ENCODE data around the gene NFE2L2. TPM values are rescaled to one million over a fixed set of nuclear protein-coding genes. Genes with fewer than 3 reads are reported as not detected.

NFE2L2 gene
- total RNA-seq, 4 donors from 2014 or later = 41.6 to 105 (median 65.2) TPM

DNA sequence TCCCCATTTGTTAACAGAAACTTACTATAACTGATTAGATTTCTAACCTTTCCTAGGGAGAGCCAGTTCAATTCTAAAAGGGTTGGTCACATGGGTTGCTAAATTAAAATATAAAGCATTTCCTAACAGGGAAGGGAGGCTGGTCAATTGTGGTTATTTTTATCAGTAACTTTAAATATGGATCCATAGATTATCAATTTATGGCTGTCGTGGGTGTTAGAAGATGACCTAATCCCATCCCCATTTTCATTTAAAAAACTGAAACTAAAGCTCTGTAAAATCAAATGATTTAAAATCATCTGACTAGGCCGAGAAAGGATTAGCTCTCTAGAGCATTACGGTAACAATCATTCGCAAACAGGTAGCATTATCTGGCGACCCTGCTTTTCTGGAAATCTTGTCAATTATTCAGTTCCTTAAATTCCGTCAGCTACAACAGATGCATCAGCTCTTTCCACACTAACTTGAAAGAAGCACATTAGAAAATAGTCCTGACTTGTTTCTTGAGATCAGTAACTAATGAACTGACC is 52.9 kb downstream of the NFE2L2 start:
- peaks cover 26 to 43% (median 36%) of the 10 kb centered on the region in 4 donors for H3K4me1 ChIP-seq
- peak overlapping the region; percentile 97 to 99 (median 98) for H3K27ac ChIP-seq
- intact Hi-C loops (cut with DNase I; ENCODE audit: low total_unique reads) (loop anchor here (2.0 kb wide), 1 partner anchor 53 kb away; the partner anchor contains the start of gene NFE2L2), in situ Hi-C loops (cut with MboI; ENCODE audit: low pct_ligation_motif_present in 1 of 4, low pct_unique_long_range_greater_than_20kb in 1 of 4, low sequenced_read_pairs in 3 of 4) (no loop called here)
- peak overlapping the region; percentile 21 to 87 (median 54) for H3K4me3 ChIP-seq
- H3K27me3 ChIP-seq = no peaks in the 10 kb centered on the region
- no peaks in the 10 kb centered on the region for H3K9me3 ChIP-seq
- peaks cover 0 to 15% (median 3%) of the 10 kb centered on the region in 4 donors for H3K36me3 ChIP-seq
- no peak for DNase-seq
- no peak for TF ChIP-seq POLR2A (IDR thresholded peaks at IDR 0.05)
- TF ChIP-seq, protein P1, sequence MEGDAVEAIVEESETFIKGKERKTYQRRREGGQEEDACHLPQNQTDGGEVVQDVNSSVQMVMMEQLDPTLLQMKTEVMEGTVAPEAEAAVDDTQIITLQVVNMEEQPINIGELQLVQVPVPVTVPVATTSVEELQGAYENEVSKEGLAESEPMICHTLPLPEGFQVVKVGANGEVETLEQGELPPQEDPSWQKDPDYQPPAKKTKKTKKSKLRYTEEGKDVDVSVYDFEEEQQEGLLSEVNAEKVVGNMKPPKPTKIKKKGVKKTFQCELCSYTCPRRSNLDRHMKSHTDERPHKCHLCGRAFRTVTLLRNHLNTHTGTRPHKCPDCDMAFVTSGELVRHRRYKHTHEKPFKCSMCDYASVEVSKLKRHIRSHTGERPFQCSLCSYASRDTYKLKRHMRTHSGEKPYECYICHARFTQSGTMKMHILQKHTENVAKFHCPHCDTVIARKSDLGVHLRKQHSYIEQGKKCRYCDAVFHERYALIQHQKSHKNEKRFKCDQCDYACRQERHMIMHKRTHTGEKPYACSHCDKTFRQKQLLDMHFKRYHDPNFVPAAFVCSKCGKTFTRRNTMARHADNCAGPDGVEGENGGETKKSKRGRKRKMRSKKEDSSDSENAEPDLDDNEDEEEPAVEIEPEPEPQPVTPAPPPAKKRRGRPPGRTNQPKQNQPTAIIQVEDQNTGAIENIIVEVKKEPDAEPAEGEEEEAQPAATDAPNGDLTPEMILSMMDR (IDR thresholded peaks at IDR 0.05) = no peak
- no peak for TF ChIP-seq EP300 (IDR thresholded peaks at IDR 0.05; ENCODE audit: low read depth)
- no peak for TF ChIP-seq POLR2AphosphoS5 (IDR thresholded peaks at IDR 0.05)
- 11 to 13% methylated on average over 6 of the region's 6 CpGs for WGBS, 2 donors (ENCODE audit: low coverage in 1 of 2)

DNA sequence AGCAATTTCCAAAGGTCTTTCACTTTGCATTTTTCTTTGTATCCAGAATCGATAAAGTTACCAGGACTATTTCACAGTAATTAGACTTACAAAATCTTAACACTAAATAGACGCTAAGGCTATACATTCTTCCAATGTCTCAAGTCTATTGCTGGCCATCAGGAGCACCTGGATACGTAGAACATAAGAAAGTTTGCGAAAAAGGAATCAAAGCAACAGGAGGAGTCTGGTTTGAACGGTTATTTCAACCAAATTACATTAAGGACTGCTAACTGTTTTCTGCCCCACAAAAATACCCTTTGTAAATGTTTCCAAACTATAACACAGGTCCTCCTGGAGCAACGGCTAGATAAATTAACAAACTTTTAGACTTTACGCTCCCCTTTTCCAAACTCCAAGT is 53.4 kb downstream of the NFE2L2 start:
- Histone ChIP-seq H3K27me3 (no peaks in the 10 kb centered on the region), H3K4me3 (peak overlapping the region in 2 of 4 donors; percentile 66 to 87), H3K4me1 (peaks cover 25 to 38% (median 32%) of the 10 kb centered on the region in 4 donors), H3K9me3 (no peaks in the 10 kb centered on the region), H3K36me3 (peaks cover 0 to 11% (median 1%) of the 10 kb centered on the region in 4 donors), H3K27ac (peak overlapping the region; percentile 97 to 99 (median 98))
- intact Hi-C loops (cut with DNase I; ENCODE audit: low total_unique reads) = no loop called here
- in situ Hi-C loops (cut with MboI; ENCODE audit: low pct_ligation_motif_present in 1 of 4, low pct_unique_long_range_greater_than_20kb in 1 of 4, low sequenced_read_pairs in 3 of 4) = no loop called here
- no peak for TF ChIP-seq POLR2AphosphoS5 (IDR thresholded peaks at IDR 0.05)
- TF ChIP-seq POLR2A (IDR thresholded peaks at IDR 0.05) = no peak
- no peak for TF ChIP-seq EP300 (IDR thresholded peaks at IDR 0.05; ENCODE audit: low read depth)
- TF ChIP-seq, protein P1 (IDR thresholded peaks at IDR 0.05) = no peak
- WGBS, 2 donors (ENCODE audit: low coverage in 1 of 2) = 52 to 58% methylated on average over 4 to 7 of the region's 7 CpGs
- no peak for DNase-seq

DNA sequence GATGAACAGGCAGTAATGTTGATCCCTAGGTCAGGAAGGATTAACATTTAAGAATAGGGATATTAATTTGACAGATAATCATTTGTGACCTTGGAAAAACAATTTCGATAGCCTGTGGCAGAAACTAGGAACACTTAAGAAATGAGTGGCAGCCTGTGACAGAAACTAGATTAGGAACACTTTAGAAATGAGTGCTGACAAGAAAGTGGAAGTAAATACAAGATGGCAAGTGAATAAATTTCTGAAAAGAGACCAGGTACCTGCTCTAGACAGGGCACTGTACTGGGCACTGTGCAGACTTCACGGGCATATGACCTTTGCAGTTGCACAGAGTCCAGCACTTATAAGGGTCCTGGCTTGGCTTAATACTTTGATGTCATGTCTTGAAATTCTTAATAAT is 57.4 kb downstream of the NFE2L2 start:
- intact Hi-C loops (cut with DNase I; ENCODE audit: low total_unique reads) = no loop called here
- in situ Hi-C loops (cut with MboI; ENCODE audit: low pct_ligation_motif_present in 1 of 4, low pct_unique_long_range_greater_than_20kb in 1 of 4, low sequenced_read_pairs in 3 of 4) = no loop called here
- Histone ChIP-seq H3K27me3 (no peaks in the 10 kb centered on the region), H3K27ac (no peak overlapping the region), H3K36me3 (no peaks in the 10 kb centered on the region), H3K4me1 (peaks cover 6 to 12% (median 11%) of the 10 kb centered on the region in 4 donors), H3K9me3 (no peaks in the 10 kb centered on the region), H3K4me3 (no peak overlapping the region)
- 72 to 93% methylated on average over 2 of the region's 2 CpGs for WGBS, 2 donors (ENCODE audit: low coverage in 1 of 2)
- no peak for TF ChIP-seq EP300 (IDR thresholded peaks at IDR 0.05; ENCODE audit: low read depth)
- TF ChIP-seq POLR2A (IDR thresholded peaks at IDR 0.05) = no peak
- TF ChIP-seq, protein P1 (IDR thresholded peaks at IDR 0.05) = no peak
- TF ChIP-seq POLR2AphosphoS5 (IDR thresholded peaks at IDR 0.05) = no peak
- DNase-seq = no peak

DNA sequence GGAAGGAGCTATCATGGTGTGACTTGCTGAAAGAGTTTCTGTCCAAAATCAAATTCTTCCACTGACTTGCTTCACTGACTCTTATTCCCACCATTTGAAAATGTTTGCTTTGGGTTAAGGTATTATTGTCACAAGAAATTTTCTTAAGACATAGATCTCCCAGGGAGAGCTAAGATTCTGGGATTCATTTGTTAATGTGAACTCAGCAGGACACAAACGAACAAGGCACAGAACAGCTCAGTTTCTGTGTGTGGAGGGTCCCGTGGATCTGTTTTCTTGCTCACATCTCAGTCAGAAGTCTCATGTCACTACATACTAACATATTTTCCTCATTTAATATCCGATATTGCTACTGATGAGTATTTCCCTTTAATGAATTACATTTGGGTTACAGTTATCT is 60.1 kb downstream of the NFE2L2 start:
- Histone ChIP-seq H3K4me1 (no peaks in the 10 kb centered on the region), H3K4me3 (no peak overlapping the region), H3K27ac (no peak overlapping the region), H3K36me3 (no peaks in the 10 kb centered on the region), H3K27me3 (no peaks in the 10 kb centered on the region), H3K9me3 (no peaks in the 10 kb centered on the region)
- TF ChIP-seq EP300 (IDR thresholded peaks at IDR 0.05; ENCODE audit: low read depth) (no peak), POLR2A (IDR thresholded peaks at IDR 0.05) (no peak), POLR2AphosphoS5 (IDR thresholded peaks at IDR 0.05) (no peak)
- TF ChIP-seq, protein P1 (IDR thresholded peaks at IDR 0.05) = no peak
- intact Hi-C loops (cut with DNase I; ENCODE audit: low total_unique reads) (no loop called here), in situ Hi-C loops (cut with MboI; ENCODE audit: low pct_ligation_motif_present in 1 of 4, low pct_unique_long_range_greater_than_20kb in 1 of 4, low sequenced_read_pairs in 3 of 4) (no loop called here)
- 89 to 100% methylated on average over 2 to 3 of the region's 3 CpGs for whole genome bisulfite sequencing, 2 donors (ENCODE audit: low coverage in 1 of 2)
- DNase-seq = no peak

Measured in transverse colon (tissue), 4 donors.